IMR-90 (cell line): Measurements from ENCODE around the gene FBXL7. TPM values are rescaled to one million over a fixed set of nuclear protein-coding genes. Genes with fewer than 3 reads are reported as not detected.

Source experiments
- ATAC-seq: fragments of 200-7000 bp; cut with Tn5 transposase; 2 replicates; pipeline ENCODE4 v1.9.1; 2020; ENCODE audit warnings: low read depth, mild to moderate bottlenecking, moderate library complexity
- BruUV-seq: library from RNA; stranded (reverse); fragments of 400-500 nt; replicated peaks from 2 replicates; lab custom pipeline; 2021; lab: Mats Ljungman, UMichigan
- CTCF ChIA-PET: fragments of 300-600 bp; formaldehyde crosslinking; extraction: SDS; loops from one replicate; lab custom pipeline; 2021; ENCODE audit warnings: antibody characterized with exemption; lab: Yijun Ruan, JAX
- POLR2A ChIA-PET: fragments of 300-600 bp; sonication (Branson Sonifier 250); formaldehyde crosslinking; loops from one replicate; lab custom pipeline; 2022; ENCODE audit warnings: antibody characterized with exemption; ENCODE audit not compliant: unreplicated experiment; lab: Charles Lee
- DNase-seq: peaks from one replicate; pipeline ENCODE4 v3.0.0; 2013
- H2AFZ ChIP-seq: replicated peaks from 2 replicates; pipeline ENCODE3; 2013; ENCODE audit warnings: low read length, mild to moderate bottlenecking; ENCODE audit not compliant: poor library complexity
- H2AK5ac ChIP-seq: 2 replicates; pipeline ENCODE4 v1.6.1; 2013; ENCODE audit warnings: low read depth, low read length, inconsistent platforms
- H2AK9ac ChIP-seq: replicated peaks from 2 replicates; pipeline ENCODE3; 2013; ENCODE audit warnings: mild to moderate bottlenecking, low read depth, low read length, moderate library complexity; ENCODE audit not compliant: poor library complexity
- H2BK120ac ChIP-seq: 2 replicates; pipeline ENCODE4 v1.6.1; 2013; ENCODE audit warnings: low read depth, low read length, inconsistent platforms
- H2BK15ac ChIP-seq: 3 replicates; pipeline ENCODE4 v1.6.1; 2013; ENCODE audit warnings: low read depth, low read length, inconsistent platforms
- H2BK20ac ChIP-seq: 2 replicates; pipeline ENCODE4 v1.6.1; 2013; ENCODE audit warnings: low read depth, mild to moderate bottlenecking, inconsistent platforms, low read length, moderate library complexity
- H2BK5ac ChIP-seq: 2 replicates; pipeline ENCODE4 v1.6.1; 2013; ENCODE audit warnings: mild to moderate bottlenecking, low read depth, low read length, inconsistent platforms; ENCODE audit not compliant: poor library complexity, severe bottlenecking
- H3K14ac ChIP-seq: replicated peaks from 2 replicates; pipeline ENCODE4 v1.6.1; 2013; ENCODE audit warnings: low read depth, low read length, inconsistent platforms
- H3K18ac ChIP-seq: 2 replicates; pipeline ENCODE4 v1.6.1; 2013; ENCODE audit warnings: low read depth, low read length, control low read depth
- H3K23ac ChIP-seq: 2 replicates; pipeline ENCODE4 v1.6.1; 2013; ENCODE audit warnings: low read depth, low read length, inconsistent platforms
- H3K27ac ChIP-seq: 2 replicates; pipeline ENCODE4 v1.5.1; 2013; ENCODE audit warnings: mild to moderate bottlenecking, control low read depth, low read length; ENCODE audit not compliant: insufficient read depth
- H3K27me3 ChIP-seq: 2 replicates; pipeline ENCODE4 v1.6.1; 2013; ENCODE audit warnings: low read length; ENCODE audit not compliant: control insufficient read depth, insufficient read depth
- H3K36me3 ChIP-seq: 2 replicates; pipeline ENCODE4 v1.6.1; 2013; ENCODE audit warnings: low read length, mixed read lengths; ENCODE audit not compliant: control insufficient read depth, insufficient read depth
- H3K4ac ChIP-seq: 2 replicates; pipeline ENCODE4 v1.6.1; 2013; ENCODE audit warnings: low read depth, low read length, inconsistent platforms
- H3K4me1 ChIP-seq: 2 replicates; pipeline ENCODE4 v1.6.1; 2013; ENCODE audit warnings: low read length, mixed read lengths; ENCODE audit not compliant: control insufficient read depth, insufficient read depth
- H3K4me2 ChIP-seq: 2 replicates; pipeline ENCODE4 v1.6.1; 2013; ENCODE audit warnings: low read depth, mild to moderate bottlenecking, control low read depth, low read length, moderate library complexity
- H3K4me3 ChIP-seq: 2 replicates; pipeline ENCODE4 v1.5.1; 2013; ENCODE audit warnings: low read depth, mild to moderate bottlenecking, control low read depth, low read length, moderate library complexity; ENCODE audit not compliant: insufficient read depth
- H3K56ac ChIP-seq: 2 replicates; pipeline ENCODE4 v1.6.1; 2013; ENCODE audit warnings: low read length, inconsistent platforms; ENCODE audit not compliant: insufficient read depth; ENCODE audit errors: extremely low read depth
- H3K79me1 ChIP-seq, 2 experiments: 2 replicates each; pipeline ENCODE4 v1.6.1; 2013; ENCODE audit warnings: low read length in 2 of 2, inconsistent platforms in 1 of 2, low read depth in 1 of 2
- H3K9ac ChIP-seq: 2 replicates; pipeline ENCODE4 v1.6.1; 2013; ENCODE audit warnings: low read depth, low read length, control low read depth
- H3K9me1 ChIP-seq: 2 replicates; pipeline ENCODE4 v1.6.1; 2013; ENCODE audit warnings: low read length, inconsistent platforms; ENCODE audit not compliant: insufficient read depth
- H3K9me3 ChIP-seq: 2 replicates; pipeline ENCODE4 v1.6.1; 2013; ENCODE audit warnings: low read length; ENCODE audit not compliant: control insufficient read depth, insufficient read depth
- H4K20me1 ChIP-seq: 2 replicates; pipeline ENCODE4 v1.6.1; 2013; ENCODE audit warnings: low read length, inconsistent platforms; ENCODE audit not compliant: insufficient read depth
- H4K5ac ChIP-seq: 2 replicates; pipeline ENCODE4 v1.6.1; 2013; ENCODE audit warnings: mild to moderate bottlenecking, low read depth, low read length, control low read depth
- H4K8ac ChIP-seq, 2 experiments: 2 replicates each; pipeline ENCODE4 v1.6.1; 2013; ENCODE audit warnings: low read depth in 2 of 2, low read length in 2 of 2, control low read depth in 1 of 2, inconsistent platforms in 1 of 2
- H4K91ac ChIP-seq: 2 replicates; pipeline ENCODE4 v1.6.1; 2013; ENCODE audit warnings: low read depth, low read length, inconsistent platforms; ENCODE audit not compliant: insufficient read depth
- BHLHE40 ChIP-seq: fragments of 150-350 bp; IDR thresholded peaks from 2 replicates; pipeline ENCODE4 v1.6.1; 2016; ENCODE audit warnings: mild to moderate bottlenecking, low read depth, low read length
- CEBPB ChIP-seq: IDR thresholded peaks from 2 replicates; pipeline ENCODE4 v1.6.1; 2012; ENCODE audit warnings: low read depth, low read length, improper control_type of control experiment
- CHD1 ChIP-seq: IDR thresholded peaks from 2 replicates; pipeline ENCODE4 v1.6.1; 2012; ENCODE audit warnings: low read depth, low read length, improper control_type of control experiment
- CTCF ChIP-seq: conservative IDR thresholded peaks from 2 replicates; pipeline ENCODE4 v1.5.1; 2012; ENCODE audit warnings: mild to moderate bottlenecking, low read depth, low read length, improper control_type of control experiment
- FOS ChIP-seq: fragments of 150-350 bp; IDR thresholded peaks from 2 replicates; pipeline ENCODE4 v1.6.1; 2016; ENCODE audit warnings: low read depth, low read length
- MXI1 ChIP-seq: IDR thresholded peaks from 2 replicates; pipeline ENCODE4 v1.6.1; 2012; ENCODE audit warnings: low read depth, mild to moderate bottlenecking, low read length, moderate library complexity, borderline replicate concordance
- NFE2L2 ChIP-seq: fragments of 150-350 bp; IDR thresholded peaks from 2 replicates; pipeline ENCODE4 v1.6.1; 2016; ENCODE audit warnings: low read depth, mild to moderate bottlenecking, low read length
- POLR2A ChIP-seq: IDR thresholded peaks from 2 replicates; pipeline ENCODE4 v1.6.1; 2012; ENCODE audit warnings: mild to moderate bottlenecking, low read depth, low read length
- RFX5 ChIP-seq: IDR thresholded peaks from 2 replicates; pipeline ENCODE4 v1.8.0; 2012; ENCODE audit warnings: low read depth, mild to moderate bottlenecking, low read length, moderate library complexity
- SMC3 ChIP-seq: fragments of 150-350 bp; IDR thresholded peaks from 2 replicates; pipeline ENCODE4 v1.6.1; 2016; ENCODE audit warnings: low read depth, mild to moderate bottlenecking, antibody characterized with exemption, low read length, moderate library complexity
- USF2 ChIP-seq: fragments of 150-350 bp; IDR thresholded peaks from 2 replicates; pipeline ENCODE4 v1.6.1; 2017; ENCODE audit warnings: mild to moderate bottlenecking, antibody characterized with exemption, low read length, low read depth
- WGBS, 2 experiments: methylation state at CpG; one replicate each; pipeline versions ENCODE4 v1.1.5 to v1.1.7; 2013; ENCODE audit warnings: missing lambda C conversion rate in 2 of 2; ENCODE audit not compliant: insufficient read length in 1 of 2; ENCODE audit errors: extremely low coverage in 2 of 2; 5-methylcytosine and 5-hydroxymethylcytosine counted together
- dilution Hi-C: fragments of 300-500 bp; cut with HindIII; formaldehyde crosslinking; loops from one replicate; pipeline ENCODE4 v1.14.3; 2018; ENCODE audit warnings: low sequenced_read_pairs; ENCODE audit not compliant: unreplicated experiment
- in situ Hi-C: fragments of 300-500 bp; cut with MboI; formaldehyde crosslinking; loops from 3 replicates; pipeline ENCODE4 v1.14.3; 2019; ENCODE audit warnings: low sequenced_read_pairs, inconsistent platforms, mixed read lengths
- intact Hi-C: fragments of 100-400 bp; cut with micrococcal nuclease; formaldehyde crosslinking; loops from 2 replicates; pipeline ENCODE4 v1.10.0; 2022
- polyA plus RNA-seq, 3 experiments: library from polyadenylated mRNA; depleted of rRNA; stranded (reverse); fragments of >200 nt; gene quantifications; 2 replicates each; pipeline ENCODE4 v1.2.3, GENCODE V29; 2012; ENCODE audit warnings: low replicate concordance in 1 of 3
- total RNA-seq: library from RNA; depleted of rRNA; stranded (reverse); fragments of >200 nt; gene quantifications from 2 replicates; pipeline ENCODE4 v1.2.3, GENCODE V29; 2012
- TF ChIP-seq, protein P1 (sequence below): fragments of 150-350 bp; IDR thresholded peaks from 2 replicates; pipeline ENCODE4 v1.6.1; 2016; ENCODE audit warnings: low read depth, mild to moderate bottlenecking, low read length, moderate library complexity, borderline replicate concordance

The FBXL7 gene
- total and polyA plus RNA-seq, 2 of the 4 experiments (the other 2 are of a cell fraction), result 4.1 to 10.2 TPM

- peak; percentile 77 for TF ChIP-seq FOS
- no peak for TF ChIP-seq BHLHE40
Measured at GRCh38 chr5:15834596-15835245, 334.7 kb downstream of the FBXL7 start (continued).

GRCh38 chr5:15835514-15835913 is 335.5 kb downstream of the FBXL7 start:
- no TSS peak for BruUV-seq
- TF ChIP-seq NFE2L2, result no peak
- no peak for TF ChIP-seq CEBPB
- no peak for TF ChIP-seq FOS
- TF ChIP-seq CTCF, result no peak
- no peak for TF ChIP-seq POLR2A
- no peak for TF ChIP-seq USF2
- no peak for TF ChIP-seq BHLHE40
- TF ChIP-seq RFX5, result no peak
- no peak for TF ChIP-seq SMC3
- TF ChIP-seq CHD1, result no peak
- TF ChIP-seq, protein P1, sequence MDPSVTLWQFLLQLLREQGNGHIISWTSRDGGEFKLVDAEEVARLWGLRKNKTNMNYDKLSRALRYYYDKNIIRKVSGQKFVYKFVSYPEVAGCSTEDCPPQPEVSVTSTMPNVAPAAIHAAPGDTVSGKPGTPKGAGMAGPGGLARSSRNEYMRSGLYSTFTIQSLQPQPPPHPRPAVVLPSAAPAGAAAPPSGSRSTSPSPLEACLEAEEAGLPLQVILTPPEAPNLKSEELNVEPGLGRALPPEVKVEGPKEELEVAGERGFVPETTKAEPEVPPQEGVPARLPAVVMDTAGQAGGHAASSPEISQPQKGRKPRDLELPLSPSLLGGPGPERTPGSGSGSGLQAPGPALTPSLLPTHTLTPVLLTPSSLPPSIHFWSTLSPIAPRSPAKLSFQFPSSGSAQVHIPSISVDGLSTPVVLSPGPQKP, result no peak
- no peak for TF ChIP-seq MXI1

More at GRCh38 chr5:15835514-15835913, 335.5 kb downstream of the FBXL7 start:
- ATAC-seq (peak; percentile 60), DNase-seq (peak; percentile 38)
- Histone ChIP-seq H2BK5ac (peak overlapping the region; percentile 60), H3K56ac (no peak overlapping the region), H4K91ac (no peak overlapping the region), H3K14ac (peak overlapping the region; percentile 37; the same call in 1 of the 2 replicates), H3K9ac (no peak overlapping the region), H3K4me1 (peaks cover 7% of the 10 kb centered on the region), H2BK120ac (peak overlapping the region; percentile 29; the same call in 1 of the 2 replicates), H3K23ac (no peak overlapping the region), H3K4ac (no peak overlapping the region), H4K20me1 (no peaks in the 10 kb centered on the region), H4K5ac (no peak overlapping the region), H3K4me2 (peak overlapping the region; percentile 50; the same call in 1 of the 2 replicates), H2AK9ac (no peak overlapping the region), H3K79me1 (peaks cover 12 to 18% of the 10 kb centered on the region in 2 experiments; a peak in 3 of 4 replicates), H3K27ac (no peak overlapping the region), H2BK20ac (no peak overlapping the region), H2AK5ac (no peak overlapping the region), H3K36me3 (no peaks in the 10 kb centered on the region), H3K9me3 (no peaks in the 10 kb centered on the region), H4K8ac (no peak overlapping the region), H3K18ac (peak overlapping the region; percentile 2; the same call in 1 of the 2 replicates), H2BK15ac (no peak overlapping the region; the same call in 2 of the 3 replicates), H3K4me3 (no peak overlapping the region), H2AFZ (no peak overlapping the region), H3K27me3 (no peaks in the 10 kb centered on the region), H3K9me1 (no peaks in the 10 kb centered on the region; the same call in 1 of the 2 replicates)
- WGBS, 2 experiments, result no CpG with 5 or more reads among the region's 2 CpGs
- dilution Hi-C loops (no loop called here), in situ Hi-C loops (no loop called here), intact Hi-C loops (loop anchor here (2.0 to 5.0 kb wide), 3 partner anchors 95 to 333 kb away; partner anchors contain the start of gene FBXL7)
- CTCF ChIA-PET, result interaction anchor here (2.0 kb wide), 1 partner anchor 11 kb away, joined by 11 read pairs; no protein-coding TSS in a partner anchor
- POLR2A ChIA-PET, result no interaction called here
